Activated CD8-positive, alpha-beta memory T cell treated with anti-CD3 and anti-CD28 coated beads, Interleukin-2, amount 50 U/mL, for 48 hours (primary cell): ENCODE data around the gene CCDC60.
"Not testable (repeated sequence)": the region's sequence is repeated elsewhere in the genome, so short reads cannot be mapped to it uniquely, and the experiment has no call there.

Experiments
- DNase-seq: peaks from one replicate; pipeline ENCODE4 v3.0.0-alpha.2; 2020

Gene CCDC60

DNA sequence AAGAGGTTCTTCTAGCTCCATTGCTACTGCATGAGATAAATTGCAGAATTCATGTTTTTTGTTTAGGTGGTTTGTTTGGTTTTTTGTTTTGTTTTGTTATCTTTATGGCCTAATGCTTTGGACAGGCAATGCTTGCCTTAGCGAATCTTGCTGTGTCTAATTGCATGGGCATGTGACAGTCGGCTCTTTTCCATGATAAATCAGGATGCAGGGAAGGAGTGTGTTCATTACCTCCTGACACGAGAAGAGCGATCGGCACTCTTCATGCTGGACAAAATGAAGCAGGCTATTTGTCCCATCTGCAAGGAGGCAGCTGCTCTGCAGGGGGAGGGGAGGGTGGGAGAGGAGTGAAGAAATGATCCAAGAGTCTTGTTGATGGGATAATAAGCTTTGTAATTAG is 6.5 kb downstream of the CCDC60 start:
- DNase-seq: no peak

DNA sequence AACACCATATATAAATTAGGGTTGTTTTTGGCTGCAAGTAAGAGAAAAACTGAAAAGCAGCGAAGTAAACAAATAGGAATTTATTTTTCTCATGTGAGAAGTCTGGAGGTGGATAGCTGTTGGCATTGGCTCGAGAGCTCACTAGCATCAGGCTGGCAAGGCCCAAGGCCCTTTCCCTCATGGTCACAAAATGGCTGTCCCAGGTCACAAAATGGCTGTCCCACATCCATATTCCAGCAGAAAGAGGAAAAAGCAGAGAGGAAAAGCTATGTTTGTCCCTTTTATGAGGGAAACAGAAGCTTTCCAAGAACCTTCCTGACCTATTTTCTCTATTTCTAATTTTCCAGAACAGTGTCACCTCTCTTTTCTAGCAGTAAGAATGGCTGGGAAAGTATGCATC is 7.5 kb downstream of the CCDC60 start:
- no peak for DNase-seq

DNA sequence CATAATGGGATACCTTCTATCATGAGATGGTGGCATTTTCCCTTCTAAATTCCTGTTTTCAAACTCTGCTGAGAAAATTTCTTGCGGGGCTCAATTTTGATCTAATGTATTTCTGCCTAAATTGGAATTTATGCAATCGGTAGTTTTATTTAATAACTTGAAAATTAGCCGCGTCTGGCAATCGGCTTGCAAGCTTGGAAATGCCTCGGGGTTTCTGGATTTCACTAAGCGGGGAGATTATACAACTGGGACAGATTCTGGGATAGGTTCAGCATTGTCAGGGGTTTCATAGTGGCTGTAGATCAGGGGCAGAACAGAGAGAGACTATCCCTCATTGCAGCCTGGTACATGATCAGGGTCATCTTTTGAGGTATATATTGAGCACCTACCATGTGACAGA is 8.6 kb downstream of the CCDC60 start:
- DNase-seq: no peak

DNA sequence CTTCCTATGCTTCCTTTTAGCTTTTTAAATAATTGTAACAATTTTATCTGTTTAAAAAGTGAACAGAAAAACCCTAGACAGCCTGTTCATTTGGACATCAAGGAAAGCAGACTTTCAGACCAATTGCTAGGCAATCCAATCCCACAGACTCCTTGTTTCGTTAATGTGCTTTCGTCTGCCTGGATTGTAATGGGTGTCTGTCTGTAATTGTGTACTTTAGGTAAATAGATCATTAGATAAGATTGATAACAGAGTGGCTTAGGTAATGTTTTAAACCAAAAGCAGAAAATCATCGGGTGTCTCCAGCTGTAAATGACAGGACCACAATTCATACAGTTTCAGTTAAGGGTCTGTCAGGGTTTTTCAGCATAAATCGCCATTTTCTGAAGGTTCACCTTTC is 19.6 kb downstream of the CCDC60 start:
- DNase-seq: no peak

DNA sequence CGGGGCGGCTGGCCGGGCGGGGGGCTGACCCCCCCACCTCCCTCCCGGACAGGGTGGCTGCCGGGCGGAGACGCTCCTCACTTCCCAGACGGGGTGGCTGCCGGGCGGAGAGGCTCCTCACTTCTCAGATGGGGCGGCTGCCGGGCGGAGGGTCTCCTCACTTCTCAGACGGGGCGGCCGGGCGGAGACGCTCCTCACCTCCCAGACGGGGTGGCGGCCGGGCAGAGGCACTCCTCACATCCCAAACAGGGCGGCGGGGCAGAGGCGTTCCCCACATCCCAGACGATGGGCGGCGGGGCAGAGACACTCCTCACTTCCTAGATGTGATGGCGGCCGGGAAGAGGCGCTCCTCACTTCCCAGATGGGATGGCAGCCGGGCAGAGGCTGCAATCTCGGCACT is 25.8 kb downstream of the CCDC60 start:
- DNase-seq: not testable (repeated sequence)

DNA sequence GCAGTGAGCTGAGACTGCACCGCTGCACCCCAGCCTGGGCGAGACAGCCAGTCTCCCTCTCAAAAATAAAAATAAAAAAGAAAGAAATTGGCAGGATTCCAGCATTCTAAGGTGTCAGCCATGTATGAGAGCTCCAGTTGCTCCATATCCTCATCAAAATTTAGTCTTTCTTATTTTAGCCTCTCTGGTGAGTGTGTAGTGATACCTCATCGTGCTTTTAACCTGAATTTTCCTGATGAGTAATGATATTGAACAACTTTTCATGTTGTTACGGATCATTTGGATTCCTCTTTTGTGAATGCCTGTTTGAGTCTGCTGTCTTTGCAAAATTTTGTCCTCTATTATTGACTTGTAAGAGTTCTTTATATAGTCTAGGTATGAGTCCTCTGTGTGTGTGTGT is 28.5 kb downstream of the CCDC60 start:
- no peak for DNase-seq

DNA sequence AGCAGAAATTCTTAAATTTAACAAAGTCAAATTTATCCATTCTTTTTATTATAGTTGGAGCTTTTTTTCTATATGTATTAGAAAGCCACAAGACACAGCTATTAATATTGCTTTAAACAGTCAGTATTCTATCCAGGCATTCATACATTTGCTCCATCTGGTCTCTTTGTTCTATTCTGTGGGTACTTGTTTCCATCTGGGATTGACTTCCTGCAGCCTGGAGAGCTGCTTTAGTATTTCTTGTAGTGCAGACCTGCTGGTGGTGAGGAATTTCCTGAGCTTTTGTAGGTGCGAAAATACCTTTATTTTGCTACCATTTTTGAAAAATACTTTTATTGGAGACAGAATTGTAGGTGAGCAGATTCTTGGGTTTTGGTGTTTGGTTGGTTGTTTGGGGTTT is 29.0 kb downstream of the CCDC60 start:
- DNase-seq: no peak

DNA sequence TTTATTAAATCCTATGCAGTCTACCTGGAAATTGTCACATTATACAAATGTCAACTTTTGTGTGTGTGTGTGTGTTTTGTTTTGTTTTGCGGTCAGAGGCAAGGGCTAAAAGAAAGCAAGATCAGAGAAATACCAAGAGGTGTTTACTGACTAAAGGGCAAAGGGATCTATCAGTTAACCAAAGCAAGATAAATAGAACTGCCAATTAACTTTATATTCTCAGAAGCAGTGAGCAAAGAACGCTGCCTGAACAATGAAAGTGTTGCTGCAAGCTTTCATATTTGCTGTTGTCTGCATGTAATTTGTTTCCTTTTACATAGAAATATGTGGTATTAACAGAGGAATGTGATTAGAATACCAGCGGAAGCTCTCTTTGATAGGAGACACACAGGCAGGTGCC is 30.9 kb downstream of the CCDC60 start:
- no peak for DNase-seq

DNA sequence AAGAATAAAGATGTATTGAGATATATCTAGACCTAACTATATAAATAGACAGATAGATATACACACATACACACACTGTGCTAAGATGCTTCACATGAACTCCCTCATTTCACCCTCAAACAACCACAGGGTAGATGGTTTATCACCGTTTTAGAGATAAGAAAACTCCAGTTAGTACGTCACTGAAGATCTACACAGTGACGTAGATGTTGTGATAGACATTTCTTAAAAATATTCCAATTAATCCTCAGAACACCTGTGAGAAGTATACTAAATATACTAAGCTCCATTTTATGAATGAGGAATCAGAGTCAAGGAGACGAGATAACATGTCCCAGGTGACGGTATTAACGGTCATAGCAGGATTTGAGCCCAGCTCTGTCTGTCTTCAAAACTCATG is 31.5 kb downstream of the CCDC60 start:
- no peak for DNase-seq

DNA sequence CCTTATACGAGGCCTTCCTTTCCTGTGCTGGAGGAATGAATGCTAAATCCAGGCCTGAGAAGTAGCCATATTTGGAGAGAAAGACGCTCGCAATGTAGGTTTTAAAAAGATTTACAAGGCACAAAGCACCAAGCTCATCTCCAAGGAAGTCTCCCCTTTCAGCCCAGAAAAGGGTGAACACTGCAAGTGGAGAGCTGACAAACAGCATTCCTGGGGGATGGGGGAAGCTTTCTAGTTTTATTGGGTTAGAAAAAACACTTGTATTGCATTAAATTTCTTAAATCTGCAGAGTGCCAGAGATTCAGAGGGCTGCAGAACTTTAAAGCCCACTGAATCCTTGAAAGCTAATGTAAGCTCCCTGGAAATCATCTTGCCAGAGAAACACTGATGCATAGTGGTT is 34.6 kb downstream of the CCDC60 start:
- no peak for DNase-seq

DNA sequence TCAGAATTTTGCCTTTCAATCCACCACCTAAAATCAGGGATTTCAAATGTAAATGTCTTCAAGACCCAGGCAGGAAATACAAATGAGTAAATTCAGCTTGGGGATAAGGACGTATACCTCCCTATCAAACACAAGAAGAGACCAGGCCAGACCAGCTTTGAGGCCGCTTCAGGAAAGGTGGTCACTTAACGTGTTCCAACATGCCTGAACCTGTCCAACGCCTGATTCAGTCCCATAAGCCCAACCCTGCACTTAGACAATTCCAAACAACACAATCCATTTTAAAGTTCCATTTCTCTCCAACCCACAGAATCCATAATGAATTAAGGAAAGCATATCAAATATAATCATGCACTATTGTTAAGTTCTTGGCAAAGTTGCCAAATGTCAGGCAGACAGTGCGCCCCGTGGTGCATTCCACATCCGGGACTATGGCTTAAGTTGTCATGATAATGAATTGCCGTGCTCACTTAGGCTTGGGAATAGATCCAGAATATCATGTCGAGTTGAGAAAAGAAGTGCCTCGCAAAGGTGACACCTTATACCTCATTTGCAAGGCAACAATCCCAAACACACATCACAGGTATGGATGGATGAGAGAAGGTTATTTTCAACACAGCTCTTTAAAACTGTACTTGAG is 35.5 kb downstream of the CCDC60 start:
- DNase-seq: no peak

DNA sequence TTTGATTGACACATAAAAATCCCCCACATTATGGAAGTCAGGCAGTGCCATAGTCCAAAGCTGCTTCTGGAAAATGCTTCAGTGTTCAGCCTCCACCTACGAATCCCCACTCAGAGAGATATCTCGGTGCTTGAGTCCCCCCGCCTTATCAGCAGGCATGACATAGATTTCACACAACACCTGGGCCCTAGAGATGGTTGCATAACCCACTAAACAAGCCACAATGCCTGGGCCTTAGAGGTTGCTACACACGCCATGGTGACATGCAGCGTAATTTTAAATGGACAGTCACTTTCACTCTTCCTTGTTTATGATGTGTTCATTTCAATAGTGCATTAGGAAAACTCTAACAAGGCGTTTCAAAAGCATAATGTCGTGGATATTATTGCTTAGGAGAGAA is 38.0 kb downstream of the CCDC60 start:
- no peak for DNase-seq

DNA sequence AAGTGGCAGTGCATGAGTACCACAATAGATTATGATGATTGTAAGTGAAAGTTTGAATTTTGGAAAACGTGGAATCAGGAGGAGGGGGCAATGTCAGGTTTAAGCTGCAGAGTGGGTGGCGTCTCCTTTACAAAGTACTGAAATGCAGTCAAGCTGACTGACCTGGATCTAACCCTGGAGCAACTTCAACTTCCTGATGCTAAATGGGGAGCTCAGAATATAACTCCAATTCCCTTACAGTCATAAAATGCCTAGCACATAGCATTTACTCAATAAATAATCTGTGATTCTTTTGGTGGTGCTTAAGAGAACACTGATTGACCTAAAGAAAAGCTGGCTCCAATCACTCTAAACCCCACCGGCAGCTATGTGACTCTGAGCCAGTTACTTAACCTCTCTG is 38.5 kb downstream of the CCDC60 start:
- no peak for DNase-seq

DNA sequence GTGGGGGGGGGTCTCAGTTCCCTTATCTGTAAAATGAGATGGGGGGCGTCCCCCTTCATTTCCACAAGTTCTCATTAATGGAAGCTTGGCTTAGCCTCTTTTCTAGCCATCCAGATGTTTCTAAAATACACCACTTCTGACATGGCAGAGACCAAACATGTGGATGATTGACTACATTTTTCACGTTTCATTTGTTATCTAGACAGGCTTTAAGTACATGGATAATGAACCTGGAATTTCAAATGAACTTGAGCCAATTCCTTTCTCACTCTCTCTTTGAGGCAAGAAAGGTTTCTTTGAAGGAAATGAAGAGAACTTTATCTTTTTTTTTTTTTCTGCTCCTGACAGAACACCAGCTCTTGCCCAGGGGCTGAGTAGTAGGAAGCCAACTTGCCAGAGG is 39.1 kb downstream of the CCDC60 start:
- no peak for DNase-seq

DNA sequence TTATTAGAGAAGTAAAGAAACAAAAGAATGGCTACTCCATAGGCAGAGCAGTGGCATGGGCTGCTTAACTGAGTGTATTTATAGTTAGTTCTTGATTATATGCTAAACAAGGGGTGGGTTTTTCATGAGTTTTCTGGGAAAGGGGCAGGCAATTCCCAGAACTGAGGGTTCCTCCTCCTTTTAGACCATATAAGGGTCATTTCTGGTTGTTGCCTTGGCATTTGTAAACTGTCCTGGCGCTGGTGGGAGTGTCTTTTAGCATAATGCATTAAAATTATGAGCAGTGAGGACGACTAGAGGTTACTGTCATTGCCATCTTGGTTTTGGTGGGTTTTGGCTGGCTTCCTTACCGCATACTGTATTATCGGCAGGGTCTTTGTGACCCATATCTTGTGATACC is 40.1 kb downstream of the CCDC60 start:
- no peak for DNase-seq

DNA sequence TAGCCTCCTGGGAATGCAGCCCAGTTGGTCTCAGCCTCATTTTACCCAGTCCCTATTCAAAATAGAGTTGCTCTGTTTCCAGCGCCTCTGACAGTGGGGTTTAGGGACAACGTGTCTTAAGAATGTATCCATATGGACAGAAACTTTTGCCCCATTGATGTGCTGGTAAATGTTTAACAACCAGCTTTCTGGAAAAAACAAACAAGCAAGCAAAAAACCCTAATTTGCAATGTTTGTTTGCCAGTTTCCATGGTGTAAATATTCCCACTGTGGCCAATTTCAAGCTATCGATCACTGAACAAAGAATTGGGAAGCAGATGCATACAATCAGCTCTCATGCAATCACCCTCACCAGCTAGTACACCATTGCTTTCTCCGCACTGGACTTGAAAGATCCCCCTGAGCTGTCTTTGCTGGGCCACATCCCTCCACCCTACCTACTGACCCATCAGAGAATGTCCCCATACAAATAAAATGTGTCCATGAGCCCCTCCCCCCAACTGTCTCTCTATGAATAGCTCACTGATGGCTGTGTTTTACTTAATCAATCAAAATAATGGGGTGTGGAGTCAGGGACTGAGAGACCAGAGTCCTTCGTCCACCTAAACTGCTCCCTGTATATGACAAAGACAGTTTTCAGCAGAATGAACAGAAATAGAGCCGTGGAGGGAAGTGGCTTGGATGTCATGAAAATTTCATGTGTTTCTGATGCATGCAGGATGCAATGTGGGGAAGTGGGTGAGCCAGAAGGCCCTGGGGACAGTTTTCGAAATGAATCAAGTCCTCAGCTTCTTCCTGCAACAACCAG is 40.8 kb downstream of the CCDC60 start:
- DNase-seq: no peak

DNA sequence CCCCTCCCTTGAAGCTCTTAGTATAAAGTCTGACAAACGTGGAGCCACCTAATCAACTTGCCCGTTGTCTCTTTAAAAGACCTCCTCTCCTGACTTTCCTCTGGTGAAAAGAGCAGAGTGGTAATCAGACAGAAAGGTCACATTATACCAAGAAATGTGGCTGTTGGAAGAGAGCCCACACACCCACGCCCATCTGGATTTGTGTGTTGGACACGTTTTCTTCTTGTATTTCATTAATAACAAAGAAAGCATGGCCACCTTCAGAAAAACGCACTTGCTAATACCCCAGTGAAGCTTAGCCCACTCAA is 41.3 kb downstream of the CCDC60 start:
- DNase-seq: no peak

DNA sequence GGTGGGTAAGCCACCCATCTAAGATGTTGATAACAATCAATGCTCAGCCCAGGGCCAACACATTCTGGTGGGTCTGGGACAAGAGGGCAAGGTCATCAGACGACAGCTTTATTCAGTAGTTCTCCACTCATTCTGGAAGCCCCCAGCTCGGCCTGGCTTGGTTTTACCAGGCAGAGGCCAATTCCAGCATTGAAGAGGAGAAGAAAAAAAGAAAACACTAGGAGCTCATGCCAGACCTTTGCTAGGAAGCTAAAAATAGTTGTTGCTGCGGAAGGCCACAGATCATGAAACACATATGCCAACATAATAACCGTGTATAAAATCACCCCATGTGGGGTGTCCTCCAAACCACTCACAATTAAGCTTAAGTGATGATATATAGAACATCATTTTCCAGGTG is 44.4 kb downstream of the CCDC60 start:
- no peak for DNase-seq

DNA sequence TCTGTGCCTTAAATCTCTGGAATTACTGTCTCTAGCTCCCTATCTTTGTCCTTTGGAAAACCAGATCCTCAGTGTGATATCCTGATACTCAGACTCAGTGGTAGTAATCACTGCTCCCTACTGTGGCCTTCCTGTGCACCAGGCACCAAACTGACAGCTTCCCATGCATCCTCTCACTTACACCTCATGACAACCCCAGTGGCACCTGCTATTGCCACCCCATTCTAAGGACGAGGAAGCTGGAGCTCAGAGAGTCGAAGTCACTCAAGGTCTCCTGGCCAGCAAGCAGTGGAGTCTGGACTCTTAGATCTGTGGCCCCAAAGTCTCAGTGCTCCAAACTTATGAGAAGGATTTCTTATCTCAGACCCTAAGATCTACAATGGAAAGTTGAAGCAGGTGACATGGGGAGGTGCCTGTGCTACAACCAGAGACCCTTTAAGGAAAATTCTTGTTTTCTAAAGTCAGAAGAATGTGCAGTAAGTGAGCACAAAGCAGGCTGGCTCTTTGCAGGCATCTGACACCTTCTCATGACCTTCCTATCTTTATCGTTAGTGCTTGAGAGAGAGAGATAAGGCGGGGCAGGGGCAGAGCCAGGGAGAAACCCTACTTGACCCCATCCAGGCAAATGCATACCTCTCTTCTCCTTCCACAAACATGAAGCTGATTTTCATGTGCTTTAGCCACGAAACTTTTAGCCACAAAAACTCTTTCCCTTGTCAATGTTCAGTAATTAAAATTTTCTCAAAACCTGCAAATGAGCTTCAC is 47.1 kb downstream of the CCDC60 start:
- no peak for DNase-seq

DNA sequence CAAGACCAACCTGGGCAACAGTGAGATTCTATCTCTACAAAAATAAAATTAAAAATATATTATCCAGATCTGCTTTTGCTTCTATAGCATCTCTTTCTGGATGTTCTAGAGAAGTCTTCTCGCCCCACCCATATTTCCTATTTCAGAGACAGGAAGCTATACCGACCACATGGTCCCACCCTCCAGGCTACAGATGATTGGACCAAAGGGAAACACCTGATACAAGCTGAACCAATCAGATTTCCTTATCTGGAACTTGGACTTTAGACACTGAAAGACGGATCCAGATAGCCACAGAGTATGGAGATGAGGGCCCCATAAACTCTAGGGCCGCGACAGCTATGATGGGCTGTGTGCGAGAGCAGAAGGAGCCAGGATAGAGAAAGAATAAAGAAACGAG is 48.7 kb downstream of the CCDC60 start:
- no peak for DNase-seq

DNA sequence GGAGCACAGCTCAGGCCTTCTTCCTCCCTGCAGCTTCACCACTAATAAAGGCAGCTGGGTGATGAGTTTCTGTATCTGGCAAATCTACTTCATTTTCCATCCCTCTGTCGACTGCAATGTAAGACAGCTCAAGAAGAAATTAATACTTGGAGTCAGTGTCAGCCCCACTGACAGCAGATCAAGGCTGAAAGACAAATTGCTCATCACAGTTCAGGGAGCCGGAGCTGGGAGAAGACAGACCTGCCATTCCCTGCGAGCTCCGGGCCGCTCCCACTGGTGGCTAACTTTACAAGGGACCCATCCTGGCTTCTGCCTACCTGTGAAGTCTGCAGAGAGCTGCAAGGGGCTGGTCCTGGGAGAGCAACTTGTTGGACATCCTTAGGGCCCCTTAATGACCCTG is 49.8 kb downstream of the CCDC60 start:
- no peak for DNase-seq

DNA sequence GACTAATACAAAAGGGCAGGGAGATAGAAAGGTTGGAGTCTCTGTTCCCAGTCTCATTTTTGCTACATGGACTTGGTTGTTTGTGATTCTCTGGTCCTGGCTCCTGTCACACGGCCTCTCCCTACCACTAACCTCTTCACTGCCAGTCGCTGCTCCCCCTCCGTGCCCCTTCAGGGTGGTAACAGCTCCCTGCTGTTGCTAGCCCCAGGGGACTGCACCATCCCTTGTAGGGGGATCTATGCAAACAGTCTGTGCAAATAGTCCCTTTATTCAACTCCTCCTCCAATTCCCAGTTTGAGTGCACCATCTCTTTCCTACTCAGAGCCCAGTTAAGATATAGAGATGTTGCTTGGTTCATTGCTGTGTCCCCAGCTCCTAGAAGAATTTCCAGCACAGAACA is 51.1 kb downstream of the CCDC60 start:
- DNase-seq: no peak

DNA sequence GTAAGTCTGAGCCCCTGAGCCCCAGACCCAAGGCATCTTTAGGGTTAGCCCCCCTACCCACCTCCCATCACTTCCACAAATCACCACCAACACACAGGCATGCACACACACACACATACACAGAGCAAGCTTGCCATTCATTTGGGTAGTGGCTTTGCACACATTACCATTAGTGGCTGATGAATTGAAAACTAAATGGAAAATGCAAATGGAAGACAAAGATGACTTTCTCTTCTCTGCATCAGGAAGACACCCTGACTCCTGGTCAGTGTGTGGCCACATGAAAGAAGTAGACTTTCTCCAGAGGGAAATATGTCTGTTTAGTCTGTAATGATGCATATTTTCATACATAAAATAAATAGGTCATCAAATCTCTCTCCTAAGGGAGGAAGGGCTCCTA is 55.2 kb downstream of the CCDC60 start:
- DNase-seq: no peak

DNA sequence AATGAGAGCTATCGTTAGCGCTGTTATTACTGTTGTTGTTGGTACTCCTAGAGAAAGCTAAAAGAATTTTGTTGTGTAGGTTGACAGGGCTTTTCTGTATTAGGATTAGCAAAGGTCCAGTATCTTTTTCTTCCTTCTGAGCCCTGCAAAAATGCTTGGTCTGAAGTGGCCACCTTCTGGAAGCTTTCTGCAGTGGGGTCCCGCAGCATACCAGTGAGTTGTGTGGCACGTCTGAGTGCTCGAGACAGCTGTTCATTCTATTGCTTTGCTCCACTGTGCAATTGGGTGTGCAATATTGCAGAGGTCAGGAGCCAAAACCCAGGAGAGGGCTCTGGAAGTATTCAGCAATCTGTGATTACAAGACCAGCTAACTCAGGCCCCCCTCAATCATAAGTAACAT is 57.1 kb downstream of the CCDC60 start:
- DNase-seq: no peak
